GM12878 (cell line): ENCODE measurements around the gene CLECL1. TPM values are rescaled to one million over a fixed set of nuclear protein-coding genes. Genes with fewer than 3 reads are reported as not detected.
A peak's percentile ranks its signal among the peaks of the same experiment; 100 is the strongest.

ENCODE experiments used
- ATF7 ChIP-seq: fragments of 450-650 bp; IDR thresholded peaks from 2 replicates; pipeline ENCODE4 v1.6.1; 2016; ENCODE audit warnings: low read depth, mild to moderate bottlenecking
- CBX5 ChIP-seq: sonication (generic); IDR thresholded peaks from 2 replicates; pipeline ENCODE4 v1.6.1; 2016; ENCODE audit warnings: low read depth, moderate library complexity, mild to moderate bottlenecking, inconsistent platforms
- ETV6 ChIP-seq, 2 experiments: fragments of 450-650 bp in 1 of 2; IDR thresholded peaks in 1 of 2; conservative IDR thresholded peaks in 1 of 2; 2 replicates each; pipeline ENCODE4 v1.6.1; 2014; ENCODE audit warnings: antibody characterized with exemption in 1 of 2, borderline replicate concordance in 1 of 2, low read depth in 1 of 2, mild to moderate bottlenecking in 1 of 2, moderate library complexity in 1 of 2
- GABPA ChIP-seq: IDR thresholded peaks from 2 replicates; pipeline ENCODE4 v1.6.1; 2014; ENCODE audit warnings: antibody characterized with exemption, low read depth, mild to moderate bottlenecking, inconsistent platforms
- MTA3 ChIP-seq: IDR thresholded peaks from 2 replicates; pipeline ENCODE4 v1.6.1; 2012; ENCODE audit warnings: low read length, inconsistent platforms, borderline replicate concordance
- NFYA ChIP-seq: IDR thresholded peaks from 2 replicates; pipeline ENCODE4 v1.6.1; 2011; ENCODE audit warnings: low read depth, mild to moderate bottlenecking, low read length, improper control_type of control experiment, borderline replicate concordance
- PAX5 ChIP-seq: IDR thresholded peaks from 2 replicates; pipeline ENCODE4 v1.6.1; 2011; ENCODE audit warnings: low read depth, low read length, borderline replicate concordance
- POLR2AphosphoS5 ChIP-seq: IDR thresholded peaks from 2 replicates; pipeline ENCODE4 v1.6.1; 2011; ENCODE audit warnings: mild to moderate bottlenecking, low read length, inconsistent platforms
- SREBF1 ChIP-seq: IDR thresholded peaks from 2 replicates; pipeline ENCODE4 v1.6.1; 2012; ENCODE audit warnings: mild to moderate bottlenecking, low read length
- TCF7 ChIP-seq: IDR thresholded peaks from 2 replicates; pipeline ENCODE4 v1.6.1; 2014; ENCODE audit warnings: antibody characterized with exemption, borderline replicate concordance
- ZNF24 ChIP-seq: fragments of 450-650 bp; IDR thresholded peaks from 2 replicates; pipeline ENCODE4 v1.6.1; 2017; ENCODE audit warnings: antibody characterized with exemption, mild to moderate bottlenecking
- ZZZ3 ChIP-seq: IDR thresholded peaks from 2 replicates; pipeline ENCODE4 v1.6.1; 2011; ENCODE audit warnings: low read depth; ENCODE audit not compliant: control insufficient read depth, insufficient read length
- polyA plus RNA-seq, 11 experiments: library from polyadenylated mRNA; depleted of rRNA in 4 of 11; unstranded in 6 of 11; stranded (reverse) in 5 of 11; fragments of >200 nt; fragmentation: Nextera tagmentation in 4 of 11; fragmentation: Illumina TruSeq in 1 of 11; extraction: Ambion mirVana in 4 of 11; extraction: Trizol in 1 of 11; gene quantifications; 1 replicate in 1 of 11; 2 replicates in 10 of 11; pipeline versions ENCODE4 v1.2.1 to v1.2.3, GENCODE V29; 2011 to 2016; ENCODE audit warnings: inconsistent platforms in 2 of 11, missing spikeins in 2 of 11, low read depth in 1 of 11
- total RNA-seq, 4 experiments: library from RNA; depleted of rRNA in 3 of 4; stranded (reverse); fragments of >200 nt in 3 of 4; fragmentation: Illumina TruSeq in 1 of 4; extraction: Trizol in 1 of 4; gene quantifications; 2 replicates each; pipeline versions ENCODE4 v1.2.1 to v1.2.3, GENCODE V29; 2013 to 2021
- TF ChIP-seq, protein P1 (sequence below): fragments of 450-650 bp; IDR thresholded peaks from 2 replicates; pipeline ENCODE4 v1.6.1; 2016; ENCODE audit warnings: mild to moderate bottlenecking, moderate library complexity, borderline replicate concordance
- TF ChIP-seq, protein P2 (sequence below): IDR thresholded peaks from 2 replicates; pipeline ENCODE4 v1.6.1; 2011; ENCODE audit warnings: low read depth, mild to moderate bottlenecking, low read length, moderate library complexity, borderline replicate concordance; ENCODE audit errors: extremely low read depth
- TF ChIP-seq, protein P3 (sequence below): IDR thresholded peaks from 2 replicates; pipeline ENCODE4 v1.6.1; 2012; ENCODE audit warnings: low read depth, low read length, improper control_type of control experiment
- TF ChIP-seq, protein P4 (sequence below): fragments of 450-650 bp; IDR thresholded peaks from 2 replicates; pipeline ENCODE4 v1.6.1; 2017; ENCODE audit warnings: borderline replicate concordance
- TF ChIP-seq, protein P5 (sequence below): fragments of 450-650 bp; formaldehyde crosslinking; IDR thresholded peaks from 2 replicates; pipeline ENCODE4 v1.4.0; 2020; ENCODE audit warnings: mild to moderate bottlenecking, moderate library complexity

The CLECL1 gene
- total and polyA plus RNA-seq, 10 of the 15 experiments (the other 5 are each of a cell fraction or from before 2014, with no cell fraction given): 4.6 to 56.5 (median 46.4) TPM

DNA sequence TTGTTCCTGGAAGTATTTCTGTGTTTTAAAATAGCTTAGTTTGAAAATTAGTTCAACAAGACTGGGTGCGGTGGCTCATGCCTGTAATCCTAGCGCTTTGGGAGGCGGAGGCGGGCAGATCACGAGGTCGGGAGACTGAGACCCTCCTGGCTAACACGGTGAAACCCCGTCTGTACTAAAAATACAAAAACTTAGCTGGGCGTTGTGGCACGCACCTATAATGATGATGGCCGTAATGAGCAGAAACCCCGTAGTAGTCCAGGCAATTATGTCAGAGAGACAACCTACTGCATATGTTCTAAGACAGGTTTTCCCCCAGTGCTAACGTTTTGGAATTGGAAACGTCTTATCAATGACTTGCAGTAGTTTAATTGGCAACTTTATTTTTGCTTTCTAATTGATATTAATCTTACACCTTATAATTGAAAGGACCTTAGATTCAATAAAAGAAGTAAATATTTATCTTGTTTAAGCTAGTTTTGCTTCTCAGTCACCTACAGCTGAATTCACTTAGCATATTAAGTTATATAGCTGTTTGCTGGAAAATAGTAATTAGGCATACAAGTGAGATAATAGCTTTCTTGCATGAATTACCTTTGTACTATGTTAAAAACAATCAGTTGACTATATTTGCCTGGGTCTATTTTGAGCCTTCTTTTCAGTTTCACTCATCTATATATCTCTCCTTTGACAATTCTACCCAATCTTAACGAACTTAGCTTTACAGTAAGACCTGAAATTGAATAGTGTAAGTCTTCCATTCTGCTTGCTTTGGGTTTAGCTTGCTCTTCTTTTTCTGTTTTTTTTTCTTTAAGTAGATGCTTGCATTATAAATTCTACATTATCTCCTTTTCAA, 15.6 kb downstream of the CLECL1 start (continued):
- TF ChIP-seq, protein P1, sequence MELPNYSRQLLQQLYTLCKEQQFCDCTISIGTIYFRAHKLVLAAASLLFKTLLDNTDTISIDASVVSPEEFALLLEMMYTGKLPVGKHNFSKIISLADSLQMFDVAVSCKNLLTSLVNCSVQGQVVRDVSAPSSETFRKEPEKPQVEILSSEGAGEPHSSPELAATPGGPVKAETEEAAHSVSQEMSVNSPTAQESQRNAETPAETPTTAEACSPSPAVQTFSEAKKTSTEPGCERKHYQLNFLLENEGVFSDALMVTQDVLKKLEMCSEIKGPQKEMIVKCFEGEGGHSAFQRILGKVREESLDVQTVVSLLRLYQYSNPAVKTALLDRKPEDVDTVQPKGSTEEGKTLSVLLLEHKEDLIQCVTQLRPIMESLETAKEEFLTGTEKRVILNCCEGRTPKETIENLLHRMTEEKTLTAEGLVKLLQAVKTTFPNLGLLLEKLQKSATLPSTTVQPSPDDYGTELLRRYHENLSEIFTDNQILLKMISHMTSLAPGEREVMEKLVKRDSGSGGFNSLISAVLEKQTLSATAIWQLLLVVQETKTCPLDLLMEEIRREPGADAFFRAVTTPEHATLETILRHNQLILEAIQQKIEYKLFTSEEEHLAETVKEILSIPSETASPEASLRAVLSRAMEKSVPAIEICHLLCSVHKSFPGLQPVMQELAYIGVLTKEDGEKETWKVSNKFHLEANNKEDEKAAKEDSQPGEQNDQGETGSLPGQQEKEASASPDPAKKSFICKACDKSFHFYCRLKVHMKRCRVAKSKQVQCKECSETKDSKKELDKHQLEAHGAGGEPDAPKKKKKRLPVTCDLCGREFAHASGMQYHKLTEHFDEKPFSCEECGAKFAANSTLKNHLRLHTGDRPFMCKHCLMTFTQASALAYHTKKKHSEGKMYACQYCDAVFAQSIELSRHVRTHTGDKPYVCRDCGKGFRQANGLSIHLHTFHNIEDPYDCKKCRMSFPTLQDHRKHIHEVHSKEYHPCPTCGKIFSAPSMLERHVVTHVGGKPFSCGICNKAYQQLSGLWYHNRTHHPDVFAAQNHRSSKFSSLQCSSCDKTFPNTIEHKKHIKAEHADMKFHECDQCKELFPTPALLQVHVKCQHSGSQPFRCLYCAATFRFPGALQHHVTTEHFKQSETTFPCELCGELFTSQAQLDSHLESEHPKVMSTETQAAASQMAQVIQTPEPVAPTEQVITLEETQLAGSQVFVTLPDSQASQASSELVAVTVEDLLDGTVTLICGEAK: no peak
- TF ChIP-seq ATF7: 0 out of 2 replicates have a peak, but pooled peaks have one; percentile 39
- TF ChIP-seq TCF7: no peak
- TF ChIP-seq, protein P2, sequence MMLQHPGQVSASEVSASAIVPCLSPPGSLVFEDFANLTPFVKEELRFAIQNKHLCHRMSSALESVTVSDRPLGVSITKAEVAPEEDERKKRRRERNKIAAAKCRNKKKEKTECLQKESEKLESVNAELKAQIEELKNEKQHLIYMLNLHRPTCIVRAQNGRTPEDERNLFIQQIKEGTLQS: no peak
- TF ChIP-seq, protein P3, sequence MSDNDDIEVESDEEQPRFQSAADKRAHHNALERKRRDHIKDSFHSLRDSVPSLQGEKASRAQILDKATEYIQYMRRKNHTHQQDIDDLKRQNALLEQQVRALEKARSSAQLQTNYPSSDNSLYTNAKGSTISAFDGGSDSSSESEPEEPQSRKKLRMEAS: no peak
- no peak for TF ChIP-seq MTA3
- TF ChIP-seq ZZZ3: no peak
- TF ChIP-seq POLR2AphosphoS5: peak; percentile 51; the same call in 1 of the 2 replicates
- TF ChIP-seq, protein P4, sequence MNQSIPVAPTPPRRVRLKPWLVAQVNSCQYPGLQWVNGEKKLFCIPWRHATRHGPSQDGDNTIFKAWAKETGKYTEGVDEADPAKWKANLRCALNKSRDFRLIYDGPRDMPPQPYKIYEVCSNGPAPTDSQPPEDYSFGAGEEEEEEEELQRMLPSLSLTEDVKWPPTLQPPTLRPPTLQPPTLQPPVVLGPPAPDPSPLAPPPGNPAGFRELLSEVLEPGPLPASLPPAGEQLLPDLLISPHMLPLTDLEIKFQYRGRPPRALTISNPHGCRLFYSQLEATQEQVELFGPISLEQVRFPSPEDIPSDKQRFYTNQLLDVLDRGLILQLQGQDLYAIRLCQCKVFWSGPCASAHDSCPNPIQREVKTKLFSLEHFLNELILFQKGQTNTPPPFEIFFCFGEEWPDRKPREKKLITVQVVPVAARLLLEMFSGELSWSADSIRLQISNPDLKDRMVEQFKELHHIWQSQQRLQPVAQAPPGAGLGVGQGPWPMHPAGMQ: no peak
- TF ChIP-seq CBX5: no peak
- TF ChIP-seq GABPA: no peak
- no peak for TF ChIP-seq ZNF24
- no peak for TF ChIP-seq ETV6 (conservative IDR thresholded peaks at IDR 0.05 in 1 of 2, IDR thresholded peaks at IDR 0.05 in 1 of 2; ENCODE audit: borderline replicate concordance in 1 of 2, low read depth in 1 of 2)
- no peak for TF ChIP-seq PAX5
- no peak for TF ChIP-seq SREBF1
- TF ChIP-seq NFYA: no peak
- TF ChIP-seq, protein P5, sequence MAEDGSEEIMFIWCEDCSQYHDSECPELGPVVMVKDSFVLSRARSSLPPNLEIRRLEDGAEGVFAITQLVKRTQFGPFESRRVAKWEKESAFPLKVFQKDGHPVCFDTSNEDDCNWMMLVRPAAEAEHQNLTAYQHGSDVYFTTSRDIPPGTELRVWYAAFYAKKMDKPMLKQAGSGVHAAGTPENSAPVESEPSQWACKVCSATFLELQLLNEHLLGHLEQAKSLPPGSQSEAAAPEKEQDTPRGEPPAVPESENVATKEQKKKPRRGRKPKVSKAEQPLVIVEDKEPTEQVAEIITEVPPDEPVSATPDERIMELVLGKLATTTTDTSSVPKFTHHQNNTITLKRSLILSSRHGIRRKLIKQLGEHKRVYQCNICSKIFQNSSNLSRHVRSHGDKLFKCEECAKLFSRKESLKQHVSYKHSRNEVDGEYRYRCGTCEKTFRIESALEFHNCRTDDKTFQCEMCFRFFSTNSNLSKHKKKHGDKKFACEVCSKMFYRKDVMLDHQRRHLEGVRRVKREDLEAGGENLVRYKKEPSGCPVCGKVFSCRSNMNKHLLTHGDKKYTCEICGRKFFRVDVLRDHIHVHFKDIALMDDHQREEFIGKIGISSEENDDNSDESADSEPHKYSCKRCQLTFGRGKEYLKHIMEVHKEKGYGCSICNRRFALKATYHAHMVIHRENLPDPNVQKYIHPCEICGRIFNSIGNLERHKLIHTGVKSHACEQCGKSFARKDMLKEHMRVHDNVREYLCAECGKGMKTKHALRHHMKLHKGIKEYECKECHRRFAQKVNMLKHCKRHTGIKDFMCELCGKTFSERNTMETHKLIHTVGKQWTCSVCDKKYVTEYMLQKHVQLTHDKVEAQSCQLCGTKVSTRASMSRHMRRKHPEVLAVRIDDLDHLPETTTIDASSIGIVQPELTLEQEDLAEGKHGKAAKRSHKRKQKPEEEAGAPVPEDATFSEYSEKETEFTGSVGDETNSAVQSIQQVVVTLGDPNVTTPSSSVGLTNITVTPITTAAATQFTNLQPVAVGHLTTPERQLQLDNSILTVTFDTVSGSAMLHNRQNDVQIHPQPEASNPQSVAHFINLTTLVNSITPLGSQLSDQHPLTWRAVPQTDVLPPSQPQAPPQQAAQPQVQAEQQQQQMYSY (CRISPR knock-in tag): no peak
